HUDEP-2 (cell line): ENCODE results near the gene DESI2.
"Not testable (repeated sequence)": the region's sequence is repeated elsewhere in the genome, so short reads cannot be mapped to it uniquely, and the experiment has no call there.

ENCODE experiments used
- DNase-seq, 76 experiments: peaks; one replicate each; lab custom pipeline; 2025; ENCODE audit not compliant: unreplicated experiment in 76 of 76; lab: John Stamatoyannopoulos, UW

DESI2 gene

GRCh38 chr1:244702620-244703019, 49.7 kb downstream of the DESI2 start:
- no peak for DNase-seq

- no peak for DNase-seq
Observed at GRCh38 chr1:244704107-244704506, 51.2 kb downstream of the DESI2 start.

GRCh38 chr1:244705261-244706234, 52.6 kb downstream of the DESI2 start:
- DNase-seq, result peak in 1 of 76 experiments; percentile 2

- no peak for DNase-seq
Observed at GRCh38 chr1:244709076-244709475, 56.1 kb downstream of the DESI2 start.

DNA sequence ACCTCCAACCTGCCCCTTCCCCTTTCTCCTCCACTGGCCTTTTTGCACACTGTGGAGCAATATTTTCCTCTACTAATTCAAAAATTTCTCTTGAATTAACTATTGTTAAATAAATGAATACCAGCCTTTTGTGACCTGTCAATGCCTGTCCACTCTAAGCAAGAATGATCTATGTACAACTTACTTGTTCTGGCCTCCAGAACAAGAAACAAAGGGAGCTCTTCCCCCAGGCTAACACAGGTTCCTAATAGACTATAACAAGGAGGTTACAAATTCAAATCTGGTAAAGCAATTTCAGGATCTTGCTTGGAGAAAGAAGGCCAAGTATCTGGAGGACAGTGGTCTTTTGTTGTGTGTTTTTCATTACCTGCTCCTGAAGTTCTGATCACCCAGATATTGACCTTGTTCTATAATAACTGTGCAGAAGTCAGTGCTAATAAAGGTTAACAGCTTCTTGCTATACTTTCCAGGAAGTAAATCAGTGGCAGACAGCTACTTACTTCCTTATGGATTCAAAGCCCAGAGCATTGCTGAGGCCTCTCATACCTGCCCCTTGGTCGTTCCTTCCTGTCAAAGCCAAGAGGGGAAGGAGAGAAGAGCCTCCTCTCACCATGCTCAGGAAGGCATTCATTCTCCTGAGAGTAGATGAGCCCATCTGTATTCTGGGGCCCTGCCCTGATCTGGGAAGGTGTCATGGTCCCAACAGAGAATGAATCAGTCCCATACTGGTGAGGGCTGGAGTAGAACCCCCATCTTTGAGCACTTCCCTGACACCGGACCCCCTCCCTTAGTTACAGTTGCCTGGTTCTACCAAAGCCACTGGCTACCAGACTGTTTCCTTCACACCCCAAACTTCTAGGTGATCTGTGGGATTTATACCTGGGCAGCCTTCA, 56.8 kb downstream of the DESI2 start:
- DNase-seq, result no peak

- DNase-seq, result no peak
Observed at GRCh38 chr1:244710474-244711062, 57.6 kb downstream of the DESI2 start.

- DNase-seq, result no peak
Observed at GRCh38 chr1:244712669-244713068, 59.7 kb downstream of the DESI2 start.

- no peak for DNase-seq
Observed at GRCh38 chr1:244713332-244713731, 60.4 kb downstream of the DESI2 start.

- DNase-seq, result no peak
Observed at GRCh38 chr1:244727871-244728474, 75.0 kb downstream of the DESI2 start.

GRCh38 chr1:244730153-244730933, 77.4 kb downstream of the DESI2 start:
- peak in 3 of 76 experiments; percentile 5 for DNase-seq

DNA sequence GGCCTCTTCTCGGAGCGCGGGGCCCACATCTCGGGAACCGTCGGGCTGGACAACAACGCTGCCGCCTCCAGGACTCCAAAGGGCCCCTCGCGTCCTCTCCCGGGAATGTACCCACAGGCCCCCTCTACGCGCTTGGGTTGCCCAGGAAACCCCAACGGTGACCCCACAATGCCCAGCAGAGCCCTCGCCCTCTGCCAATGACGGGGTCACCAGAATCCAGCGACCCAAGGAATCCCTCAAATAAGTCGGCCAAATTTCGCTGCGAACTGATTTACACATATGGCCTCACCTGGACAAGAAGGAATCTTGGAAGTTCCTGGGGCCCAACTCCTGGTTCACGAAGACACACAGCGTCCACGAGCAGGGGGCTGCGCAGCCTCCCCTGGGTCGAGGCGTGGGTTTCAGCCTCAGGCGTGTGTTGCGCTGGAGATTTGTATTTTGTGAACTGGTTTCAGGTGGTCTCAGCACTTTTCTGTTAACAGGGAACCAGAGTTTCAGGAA, 78.1 kb downstream of the DESI2 start:
- no peak for DNase-seq

- DNase-seq, result no peak
Observed at GRCh38 chr1:244731651-244732050, 78.7 kb downstream of the DESI2 start.

- DNase-seq, result no peak
Observed at GRCh38 chr1:244732851-244733450, 80.0 kb downstream of the DESI2 start.

GRCh38 chr1:244735404-244735803, 82.5 kb downstream of the DESI2 start:
- peak in 6 of 76 experiments; percentile 3 to 37 (median 10) for DNase-seq

GRCh38 chr1:244735876-244736561, 83.1 kb downstream of the DESI2 start:
- DNase-seq, result no peak

DNA sequence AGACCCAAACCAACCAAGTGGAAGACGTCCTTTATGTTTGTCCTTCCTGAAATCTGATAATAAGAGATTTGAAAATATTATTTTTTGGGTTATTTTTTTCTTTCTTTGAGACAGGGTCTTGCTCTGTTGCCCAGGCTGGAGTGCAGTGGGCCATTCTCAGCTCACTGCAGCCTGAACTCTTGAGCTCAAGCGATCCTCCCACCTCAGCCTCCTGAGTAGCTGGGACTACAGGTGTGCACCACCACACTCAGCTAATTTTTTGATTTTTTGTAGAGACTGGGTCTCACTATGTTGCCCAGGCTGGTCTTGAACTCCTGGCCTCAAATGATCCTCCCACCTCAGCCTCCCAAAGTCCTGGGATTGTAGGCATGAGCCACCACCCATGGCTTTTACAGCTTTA, 86.2 kb downstream of the DESI2 start:
- DNase-seq, result not testable (repeated sequence)

DNA sequence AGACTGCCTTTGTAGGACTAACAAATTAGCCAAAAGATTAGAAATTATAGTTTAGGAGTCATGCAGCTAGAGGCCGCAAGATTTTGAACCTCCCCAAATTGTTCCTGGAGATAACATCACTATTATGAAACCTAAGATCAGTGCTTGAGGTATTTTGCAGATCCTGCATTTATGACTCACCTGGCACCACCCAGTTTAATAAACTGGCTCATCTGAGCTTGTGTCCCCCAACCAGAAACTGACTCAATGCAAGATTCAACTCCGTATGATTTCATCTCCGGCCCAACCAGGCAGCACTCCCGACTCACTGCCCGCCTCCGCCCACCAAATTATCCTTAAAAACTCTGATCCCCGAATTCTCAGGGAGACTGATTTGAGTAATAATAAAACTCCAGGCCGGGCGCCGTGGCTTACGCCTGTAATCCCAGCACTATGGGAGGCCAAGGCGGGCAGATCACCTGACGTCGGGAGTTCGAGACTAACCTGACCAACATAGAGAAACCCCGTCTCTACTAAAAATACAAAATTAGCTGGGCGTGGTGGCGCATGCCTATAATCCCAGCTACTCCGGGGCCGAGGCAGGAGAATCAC, 87.2 kb downstream of the DESI2 start:
- not testable (repeated sequence) for DNase-seq

GRCh38 chr1:244741692-244742091, 88.8 kb downstream of the DESI2 start:
- DNase-seq, result no peak
